Right atrium auricular region (tissue), 2 donors: ENCODE data around the gene GALNT18. TPM values are rescaled to one million over a fixed set of nuclear protein-coding genes. Genes with fewer than 3 reads are reported as not detected.

ENCODE experiments used
- DNase-seq: peaks from one replicate; pipeline ENCODE4 v3.0.0-alpha.2; 2019; ENCODE audit warnings: low spot score
- H3K27ac ChIP-seq, 2 donors: fragments of 200-600 bp; sonication (generic); 1 replicate in 1 of 2; 2 replicates in 1 of 2; pipeline ENCODE4 v1.5.1; 2016 to 2019
- H3K27me3 ChIP-seq, 2 donors: fragments of 200-600 bp; sonication (generic); one replicate each; pipeline versions ENCODE4 v1.5.1 to v1.6.0; 2017 to 2019
- H3K36me3 ChIP-seq: fragments of 200-600 bp; sonication (generic); one replicate; pipeline ENCODE4 v1.5.1; 2016
- H3K4me1 ChIP-seq, 2 donors: fragments of 200-600 bp; sonication (generic); one replicate each; pipeline versions ENCODE4 v1.5.1 to v1.6.0; 2017 to 2019
- H3K4me3 ChIP-seq, 2 donors: fragments of 200-600 bp; sonication (generic); 1 replicate in 1 of 2; 2 replicates in 1 of 2; pipeline ENCODE4 v1.5.1; 2017 to 2019; ENCODE audit warnings: mild to moderate bottlenecking in 1 of 2, moderate library complexity in 1 of 2
- H3K9me3 ChIP-seq, 2 donors: fragments of 200-600 bp; sonication (generic); one replicate each; pipeline ENCODE4 v1.5.1; 2019
- total RNA-seq, 2 donors: library from RNA; depleted of rRNA; stranded (reverse); fragments of >200 nt; gene quantifications; one replicate each; pipeline ENCODE4 v1.1.0, GENCODE V29; 2016
- TF ChIP-seq, protein P1 (sequence below), 2 donors: fragments of 200-600 bp; sonication (generic); IDR thresholded peaks; one replicate each; pipeline ENCODE4 v1.5.1; 2019; ENCODE audit warnings: antibody characterized with exemption in 2 of 2

Gene GALNT18
- total RNA-seq, 2 donors from 2014 or later = 22.2 to 26.8 TPM

DNA sequence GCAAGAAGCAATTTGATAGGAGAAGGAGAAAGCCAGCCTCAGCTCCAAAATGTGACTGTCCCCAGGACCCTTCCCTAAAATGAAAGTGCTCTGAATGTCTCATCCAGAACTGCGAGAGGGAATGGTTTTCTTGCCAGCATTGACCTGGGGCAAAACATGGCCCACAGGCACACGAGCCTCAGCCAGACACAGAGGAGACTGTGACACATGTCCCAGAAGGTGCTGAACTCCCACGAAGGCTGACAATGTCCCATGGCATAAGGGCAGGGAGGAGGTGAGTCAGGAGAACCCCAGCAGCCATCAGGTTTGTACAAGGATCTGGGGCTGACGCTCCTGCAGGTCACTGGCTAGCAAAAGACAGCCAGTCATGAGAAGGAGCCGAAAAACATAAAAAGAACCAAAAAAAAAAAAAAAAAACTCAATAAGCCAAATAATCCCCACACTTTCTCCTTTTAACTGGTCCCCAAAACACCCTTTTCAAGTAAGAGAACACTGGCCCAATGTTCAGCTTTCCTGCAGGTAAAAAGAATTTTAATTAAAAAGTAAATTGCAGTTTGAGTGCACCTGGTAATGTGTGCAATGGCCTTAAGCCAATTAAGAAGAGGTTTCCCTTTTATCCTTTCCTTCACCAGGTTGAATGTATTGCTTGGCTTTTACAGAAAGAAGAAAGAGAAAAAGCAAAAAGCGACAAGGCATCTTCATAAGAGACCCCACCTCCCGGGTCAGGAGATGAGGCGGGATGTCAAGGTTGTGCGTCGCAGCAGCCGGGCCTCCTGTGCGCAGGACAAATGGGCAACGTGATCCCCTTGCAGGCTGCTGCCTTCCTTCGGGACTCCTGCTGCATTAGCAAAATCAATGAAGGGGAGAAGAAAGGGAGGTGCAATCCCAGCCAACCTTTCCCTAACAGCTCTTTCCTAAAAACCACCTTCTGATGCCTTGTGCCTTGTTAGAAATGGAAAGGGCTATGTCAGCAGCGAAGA, 43.6 kb downstream of the GALNT18 start:
- H3K36me3 ChIP-seq = no peaks in the 10 kb centered on the region
- H3K4me1 ChIP-seq = peaks cover 0 to 61% of the 10 kb centered on the region in 2 donors
- H3K4me3 ChIP-seq = no peak overlapping the region
- DNase-seq = no peak
- no peaks in the 10 kb centered on the region for H3K27me3 ChIP-seq
- TF ChIP-seq, protein P1, sequence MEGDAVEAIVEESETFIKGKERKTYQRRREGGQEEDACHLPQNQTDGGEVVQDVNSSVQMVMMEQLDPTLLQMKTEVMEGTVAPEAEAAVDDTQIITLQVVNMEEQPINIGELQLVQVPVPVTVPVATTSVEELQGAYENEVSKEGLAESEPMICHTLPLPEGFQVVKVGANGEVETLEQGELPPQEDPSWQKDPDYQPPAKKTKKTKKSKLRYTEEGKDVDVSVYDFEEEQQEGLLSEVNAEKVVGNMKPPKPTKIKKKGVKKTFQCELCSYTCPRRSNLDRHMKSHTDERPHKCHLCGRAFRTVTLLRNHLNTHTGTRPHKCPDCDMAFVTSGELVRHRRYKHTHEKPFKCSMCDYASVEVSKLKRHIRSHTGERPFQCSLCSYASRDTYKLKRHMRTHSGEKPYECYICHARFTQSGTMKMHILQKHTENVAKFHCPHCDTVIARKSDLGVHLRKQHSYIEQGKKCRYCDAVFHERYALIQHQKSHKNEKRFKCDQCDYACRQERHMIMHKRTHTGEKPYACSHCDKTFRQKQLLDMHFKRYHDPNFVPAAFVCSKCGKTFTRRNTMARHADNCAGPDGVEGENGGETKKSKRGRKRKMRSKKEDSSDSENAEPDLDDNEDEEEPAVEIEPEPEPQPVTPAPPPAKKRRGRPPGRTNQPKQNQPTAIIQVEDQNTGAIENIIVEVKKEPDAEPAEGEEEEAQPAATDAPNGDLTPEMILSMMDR (IDR thresholded peaks at IDR 0.05) = no peak
- H3K9me3 ChIP-seq = no peaks in the 10 kb centered on the region
- H3K27ac ChIP-seq = peak overlapping the region; percentile 62 to 80

DNA sequence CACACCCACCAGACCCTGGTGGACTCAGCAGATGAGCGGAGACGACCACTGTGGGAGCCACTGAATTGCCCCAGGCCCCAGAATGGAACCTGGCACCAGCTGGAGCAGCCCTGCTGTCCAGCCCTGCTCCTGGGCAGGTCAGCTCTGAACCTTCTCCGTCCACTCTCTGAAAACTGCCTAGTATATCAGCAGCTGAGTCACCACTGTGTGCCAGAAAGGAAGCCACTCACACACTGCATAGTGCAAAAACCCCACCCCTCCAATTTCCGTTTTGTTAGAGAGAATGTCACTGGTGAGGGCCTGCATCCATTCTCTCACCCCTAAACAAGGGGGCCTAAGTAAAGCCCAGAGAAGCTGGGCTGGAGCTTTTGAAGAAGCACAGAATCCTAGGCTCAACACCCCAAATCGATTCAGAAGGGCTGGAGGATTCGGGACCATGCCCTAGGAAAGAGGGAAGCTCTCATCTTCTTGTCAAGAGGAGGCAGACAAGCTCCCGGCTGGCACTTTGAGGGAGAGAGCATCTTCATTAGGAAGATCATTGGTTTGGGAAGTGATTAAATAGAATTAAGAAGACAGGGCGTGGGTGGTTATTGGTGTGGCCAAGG, 44.5 kb downstream of the GALNT18 start:
- H3K9me3 ChIP-seq = no peaks in the 10 kb centered on the region
- TF ChIP-seq, protein P1 (IDR thresholded peaks at IDR 0.05) = no peak
- DNase-seq = peak; percentile 55
- no peak overlapping the region for H3K4me3 ChIP-seq
- H3K27ac ChIP-seq = peak overlapping the region in 1 of 2 donors; percentile 62
- peaks cover 0 to 52% of the 10 kb centered on the region in 2 donors for H3K4me1 ChIP-seq
- H3K27me3 ChIP-seq = no peaks in the 10 kb centered on the region
- H3K36me3 ChIP-seq = no peaks in the 10 kb centered on the region

DNA sequence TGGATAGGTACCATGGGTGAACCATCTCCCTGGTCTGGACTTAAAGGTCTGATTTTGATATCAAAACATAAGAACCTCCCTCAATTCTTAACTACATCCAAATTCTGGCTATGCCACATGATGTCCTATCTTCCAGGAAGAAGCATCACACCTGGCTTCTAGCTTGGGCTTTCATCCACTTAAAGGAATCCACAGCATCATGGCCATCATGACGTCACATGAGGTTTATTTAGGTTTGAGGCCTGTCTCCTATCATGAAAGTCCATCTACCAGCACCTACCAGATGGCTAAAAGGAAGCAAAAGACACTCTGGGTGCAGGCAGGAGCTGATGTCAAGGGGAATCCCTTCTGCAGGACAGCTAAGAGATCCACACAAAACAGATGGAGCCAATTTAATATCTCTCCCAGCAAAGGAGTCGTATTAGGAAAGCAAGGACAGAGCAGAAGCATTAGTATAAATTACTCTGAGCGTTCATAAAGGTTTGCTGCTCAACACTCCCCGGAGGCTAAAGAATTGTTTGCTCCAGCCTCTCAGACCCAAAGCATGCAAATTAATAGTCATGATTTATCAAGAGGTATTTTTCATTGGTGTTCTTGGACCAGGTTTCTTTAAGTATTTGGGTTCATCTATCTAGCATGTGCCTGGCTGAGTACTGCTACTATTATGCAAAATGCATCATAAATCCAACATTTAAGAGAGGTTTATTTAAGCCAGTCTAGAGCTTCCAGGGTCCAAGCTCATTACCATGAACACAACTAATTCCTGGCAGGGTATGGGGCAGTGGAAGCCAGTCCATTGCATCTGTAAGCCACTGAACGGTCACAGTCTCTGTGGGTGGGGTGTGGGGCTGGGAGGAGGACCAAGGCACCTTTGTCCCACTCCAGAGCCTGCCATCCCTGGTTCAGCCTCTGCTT, 47.2 kb downstream of the GALNT18 start:
- Histone ChIP-seq H3K36me3 (no peaks in the 10 kb centered on the region), H3K4me3 (no peak overlapping the region), H3K27ac (no peak overlapping the region), H3K27me3 (no peaks in the 10 kb centered on the region), H3K4me1 (peaks cover 0 to 41% of the 10 kb centered on the region in 2 donors), H3K9me3 (no peaks in the 10 kb centered on the region)
- peak; percentile 13 for DNase-seq
- TF ChIP-seq, protein P1 (IDR thresholded peaks at IDR 0.05) = no peak

DNA sequence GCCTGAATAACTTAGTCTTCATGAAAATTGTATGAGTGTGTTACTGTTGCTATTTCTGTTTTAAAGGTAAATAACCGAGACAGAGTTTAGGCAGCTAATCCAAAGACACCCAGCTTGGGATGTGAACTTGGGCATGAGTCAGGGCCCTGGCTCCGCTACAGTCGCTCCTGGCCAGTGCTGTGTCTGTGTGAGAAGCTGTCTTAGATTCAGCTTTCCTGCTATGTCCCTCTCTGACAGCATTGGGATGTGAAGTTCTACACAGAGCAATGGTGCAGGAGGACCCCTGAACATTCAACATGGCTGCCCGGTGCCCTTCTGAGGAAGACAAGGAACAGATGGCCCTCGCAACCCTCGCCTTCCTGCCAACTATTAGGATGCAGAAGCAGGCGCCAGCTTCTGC, 49.4 kb downstream of the GALNT18 start:
- H3K27ac ChIP-seq = no peak overlapping the region
- TF ChIP-seq, protein P1 (IDR thresholded peaks at IDR 0.05) = no peak
- no peaks in the 10 kb centered on the region for H3K36me3 ChIP-seq
- DNase-seq = no peak
- H3K9me3 ChIP-seq = no peaks in the 10 kb centered on the region
- no peak overlapping the region for H3K4me3 ChIP-seq
- H3K4me1 ChIP-seq = peaks cover 0 to 44% of the 10 kb centered on the region in 2 donors
- no peaks in the 10 kb centered on the region for H3K27me3 ChIP-seq

DNA sequence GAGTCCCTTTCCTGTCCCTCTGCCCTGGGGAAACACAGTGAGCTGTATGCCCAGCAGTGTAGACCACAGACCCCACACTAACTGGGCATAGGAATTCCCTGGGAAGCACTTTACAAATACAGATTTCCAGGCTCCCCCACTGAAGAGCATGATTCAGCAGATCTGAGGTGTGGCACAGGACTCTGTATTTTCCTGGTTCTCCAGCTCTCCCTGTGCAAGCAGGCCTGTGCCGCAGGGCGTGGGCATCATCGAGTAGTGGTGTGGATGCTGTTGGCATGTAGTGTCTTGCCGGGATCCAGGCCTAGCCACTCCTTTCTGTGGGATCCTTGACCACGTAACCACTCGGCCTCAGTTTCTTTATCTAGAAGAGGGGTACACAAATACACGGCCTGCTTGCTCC, 49.9 kb downstream of the GALNT18 start:
- TF ChIP-seq, protein P1 (IDR thresholded peaks at IDR 0.05) = no peak
- Histone ChIP-seq H3K4me1 (peaks cover 0 to 44% of the 10 kb centered on the region in 2 donors), H3K27ac (no peak overlapping the region)

More for the DNA sequence above, 49.9 kb downstream of the GALNT18 start:
- no peaks in the 10 kb centered on the region for H3K36me3 ChIP-seq
- DNase-seq = no peak
- H3K4me3 ChIP-seq = no peak overlapping the region
- H3K27me3 ChIP-seq = no peaks in the 10 kb centered on the region
- no peaks in the 10 kb centered on the region for H3K9me3 ChIP-seq
